Measurements from ENCODE around the gene SREK1IP1. TPM values are rescaled to one million over a fixed set of nuclear protein-coding genes. Genes with fewer than 3 reads are reported as not detected.

SREK1IP1 gene
- total and polyA plus RNA-seq, 9 of the 15 experiments (the other 6 are each of a cell fraction or from before 2014, with no cell fraction given): 6.9 to 45.2 (median 21.7) TPM

DNA sequence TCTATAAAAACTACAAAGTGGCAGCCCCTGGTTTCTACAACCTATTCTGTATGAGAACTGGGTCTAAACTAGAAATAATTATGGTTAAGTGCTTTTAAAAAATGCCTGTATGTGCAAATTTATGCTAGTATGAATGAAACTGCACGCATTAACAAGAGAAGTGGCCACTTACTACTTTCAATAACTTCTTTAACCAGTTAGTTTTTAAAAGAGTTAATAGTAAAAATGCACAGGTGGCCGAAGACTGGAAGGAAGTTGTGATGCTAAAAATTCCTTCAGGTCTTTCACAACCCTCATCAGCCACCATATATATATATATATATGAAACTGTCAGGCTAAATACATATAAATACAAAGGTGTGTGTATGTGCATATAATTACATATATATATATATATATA, 41.3 kb downstream of the SREK1IP1 start (continued):
- TF ChIP-seq ZNF282 (CRISPR knock-in tag; IDR thresholded peaks at IDR 0.05) (no peak), ZNF583 (CRISPR knock-in tag; IDR thresholded peaks at IDR 0.05) (no peak)

DNA sequence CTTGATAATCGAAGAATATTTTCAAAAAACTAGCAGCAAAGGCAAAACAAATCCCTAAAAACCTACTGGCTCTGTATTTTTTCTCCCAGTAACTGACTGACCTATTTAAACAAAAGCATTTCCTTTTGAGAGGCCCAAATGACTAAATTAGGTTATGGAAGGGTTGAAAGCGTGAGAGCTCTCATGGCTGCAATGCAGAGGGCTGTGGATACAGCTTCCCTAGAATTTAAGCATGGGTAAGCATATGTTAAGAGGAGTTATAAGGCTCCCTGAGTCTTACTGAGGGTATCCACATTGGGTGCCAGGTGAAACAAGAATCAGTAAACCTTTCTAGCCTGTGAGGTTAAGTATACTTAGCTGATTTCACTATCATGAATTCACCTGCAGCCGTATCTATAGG, 45.9 kb downstream of the SREK1IP1 start:
- ATAC-seq: no peak
- Histone ChIP-seq H4K20me1 (replicated peaks; ENCODE audit: control insufficient read depth, insufficient read depth, low read length) (no peaks in the 10 kb centered on the region), H3K27ac (ENCODE audit: extremely low read depth, low read depth, low read length) (no peak overlapping the region), H2AFZ (ENCODE audit: low read depth, low read length) (no peak overlapping the region), H3K4me1 (replicated peaks in 1 of 2; ENCODE audit: control insufficient read depth in 2 of 2, insufficient read depth in 2 of 2, low read length in 2 of 2) (no peaks in the 10 kb centered on the region), H3K9me1 (ENCODE audit: control insufficient read depth, insufficient read depth, low read length) (no peaks in the 10 kb centered on the region), H3K4me2 (ENCODE audit: insufficient read depth, low read length) (no peak overlapping the region), H3K36me3 (ENCODE audit: control insufficient read depth, insufficient read depth, low read length) (peaks cover 20% of the 10 kb centered on the region; the same call in 1 of the 3 replicates), H3K79me2 (ENCODE audit: control insufficient read depth, insufficient read depth, low read length) (no peaks in the 10 kb centered on the region), H3K9me3 (replicated peaks; ENCODE audit: control insufficient read depth, insufficient read depth, low read depth, low read length) (no peaks in the 10 kb centered on the region), H3K9ac (ENCODE audit: insufficient read depth in 1 of 2, low read depth in 2 of 2, low read length in 2 of 2) (no peak overlapping the region), H3K27me3 (ENCODE audit: control insufficient read depth in 2 of 2, insufficient read depth in 2 of 2, low read length in 2 of 2) (no peaks in the 10 kb centered on the region), H3K4me3 (no peak overlapping the region)
- ChIA-PET CTCF (ENCODE audit: low intra/inter-chr PET ratio) (no interaction called here), POLR2A (no interaction called here)
- intact Hi-C loops (cut with micrococcal nuclease) (no loop called here), in situ Hi-C loops (cut with MboI) (no loop called here)
- no peak for FAIRE-seq
- 96% methylated on average over 3 of the region's 3 CpGs for whole genome bisulfite sequencing (ENCODE audit: insufficient coverage, low coverage, missing lambda C conversion rate)
- BruUV-seq (replicated peaks): no TSS peak
- no peak for DNase-seq (ENCODE audit: extremely low read depth in 1 of 4, low spot score in 3 of 4)
- TF ChIP-seq SAFB (IDR thresholded peaks at IDR 0.05; ENCODE audit: borderline replicate concordance, low read depth, low read length): no peak
- TF ChIP-seq ZNF184 (CRISPR knock-in tag; IDR thresholded peaks at IDR 0.05): no peak
- no peak for TF ChIP-seq NFIC (IDR thresholded peaks at IDR 0.05)
- TF ChIP-seq BACH1 (tag; IDR thresholded peaks at IDR 0.05): no peak
- TF ChIP-seq, protein P1, sequence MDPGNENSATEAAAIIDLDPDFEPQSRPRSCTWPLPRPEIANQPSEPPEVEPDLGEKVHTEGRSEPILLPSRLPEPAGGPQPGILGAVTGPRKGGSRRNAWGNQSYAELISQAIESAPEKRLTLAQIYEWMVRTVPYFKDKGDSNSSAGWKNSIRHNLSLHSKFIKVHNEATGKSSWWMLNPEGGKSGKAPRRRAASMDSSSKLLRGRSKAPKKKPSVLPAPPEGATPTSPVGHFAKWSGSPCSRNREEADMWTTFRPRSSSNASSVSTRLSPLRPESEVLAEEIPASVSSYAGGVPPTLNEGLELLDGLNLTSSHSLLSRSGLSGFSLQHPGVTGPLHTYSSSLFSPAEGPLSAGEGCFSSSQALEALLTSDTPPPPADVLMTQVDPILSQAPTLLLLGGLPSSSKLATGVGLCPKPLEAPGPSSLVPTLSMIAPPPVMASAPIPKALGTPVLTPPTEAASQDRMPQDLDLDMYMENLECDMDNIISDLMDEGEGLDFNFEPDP (CRISPR knock-in tag; IDR thresholded peaks at IDR 0.05): no peak
- TF ChIP-seq CREBBP (IDR thresholded peaks at IDR 0.05; ENCODE audit: low read depth, low read length): no peak
- no peak for TF ChIP-seq ZBED1 (IDR thresholded peaks at IDR 0.05)
- no peak for TF ChIP-seq SP1 (CRISPR knock-in tag; IDR thresholded peaks at IDR 0.05)
- TF ChIP-seq, protein P2, sequence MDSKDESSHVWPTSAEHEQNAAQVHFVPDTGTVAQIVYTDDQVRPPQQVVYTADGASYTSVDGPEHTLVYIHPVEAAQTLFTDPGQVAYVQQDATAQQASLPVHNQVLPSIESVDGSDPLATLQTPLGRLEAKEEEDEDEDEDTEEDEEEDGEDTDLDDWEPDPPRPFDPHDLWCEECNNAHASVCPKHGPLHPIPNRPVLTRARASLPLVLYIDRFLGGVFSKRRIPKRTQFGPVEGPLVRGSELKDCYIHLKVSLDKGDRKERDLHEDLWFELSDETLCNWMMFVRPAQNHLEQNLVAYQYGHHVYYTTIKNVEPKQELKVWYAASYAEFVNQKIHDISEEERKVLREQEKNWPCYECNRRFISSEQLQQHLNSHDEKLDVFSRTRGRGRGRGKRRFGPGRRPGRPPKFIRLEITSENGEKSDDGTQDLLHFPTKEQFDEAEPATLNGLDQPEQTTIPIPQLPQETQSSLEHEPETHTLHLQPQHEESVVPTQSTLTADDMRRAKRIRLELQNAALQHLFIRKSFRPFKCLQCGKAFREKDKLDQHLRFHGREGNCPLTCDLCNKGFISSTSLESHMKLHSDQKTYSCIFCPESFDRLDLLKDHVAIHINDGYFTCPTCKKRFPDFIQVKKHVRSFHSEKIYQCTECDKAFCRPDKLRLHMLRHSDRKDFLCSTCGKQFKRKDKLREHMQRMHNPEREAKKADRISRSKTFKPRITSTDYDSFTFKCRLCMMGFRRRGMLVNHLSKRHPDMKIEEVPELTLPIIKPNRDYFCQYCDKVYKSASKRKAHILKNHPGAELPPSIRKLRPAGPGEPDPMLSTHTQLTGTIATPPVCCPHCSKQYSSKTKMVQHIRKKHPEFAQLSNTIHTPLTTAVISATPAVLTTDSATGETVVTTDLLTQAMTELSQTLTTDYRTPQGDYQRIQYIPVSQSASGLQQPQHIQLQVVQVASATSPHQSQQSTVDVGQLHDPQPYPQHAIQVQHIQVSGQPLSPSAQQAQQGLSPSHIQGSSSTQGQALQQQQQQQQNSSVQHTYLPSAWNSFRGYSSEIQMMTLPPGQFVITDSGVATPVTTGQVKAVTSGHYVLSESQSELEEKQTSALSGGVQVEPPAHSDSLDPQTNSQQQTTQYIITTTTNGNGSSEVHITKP (IDR thresholded peaks at IDR 0.05; ENCODE audit: partially characterized antibody): no peak
- TF ChIP-seq, protein P3, sequence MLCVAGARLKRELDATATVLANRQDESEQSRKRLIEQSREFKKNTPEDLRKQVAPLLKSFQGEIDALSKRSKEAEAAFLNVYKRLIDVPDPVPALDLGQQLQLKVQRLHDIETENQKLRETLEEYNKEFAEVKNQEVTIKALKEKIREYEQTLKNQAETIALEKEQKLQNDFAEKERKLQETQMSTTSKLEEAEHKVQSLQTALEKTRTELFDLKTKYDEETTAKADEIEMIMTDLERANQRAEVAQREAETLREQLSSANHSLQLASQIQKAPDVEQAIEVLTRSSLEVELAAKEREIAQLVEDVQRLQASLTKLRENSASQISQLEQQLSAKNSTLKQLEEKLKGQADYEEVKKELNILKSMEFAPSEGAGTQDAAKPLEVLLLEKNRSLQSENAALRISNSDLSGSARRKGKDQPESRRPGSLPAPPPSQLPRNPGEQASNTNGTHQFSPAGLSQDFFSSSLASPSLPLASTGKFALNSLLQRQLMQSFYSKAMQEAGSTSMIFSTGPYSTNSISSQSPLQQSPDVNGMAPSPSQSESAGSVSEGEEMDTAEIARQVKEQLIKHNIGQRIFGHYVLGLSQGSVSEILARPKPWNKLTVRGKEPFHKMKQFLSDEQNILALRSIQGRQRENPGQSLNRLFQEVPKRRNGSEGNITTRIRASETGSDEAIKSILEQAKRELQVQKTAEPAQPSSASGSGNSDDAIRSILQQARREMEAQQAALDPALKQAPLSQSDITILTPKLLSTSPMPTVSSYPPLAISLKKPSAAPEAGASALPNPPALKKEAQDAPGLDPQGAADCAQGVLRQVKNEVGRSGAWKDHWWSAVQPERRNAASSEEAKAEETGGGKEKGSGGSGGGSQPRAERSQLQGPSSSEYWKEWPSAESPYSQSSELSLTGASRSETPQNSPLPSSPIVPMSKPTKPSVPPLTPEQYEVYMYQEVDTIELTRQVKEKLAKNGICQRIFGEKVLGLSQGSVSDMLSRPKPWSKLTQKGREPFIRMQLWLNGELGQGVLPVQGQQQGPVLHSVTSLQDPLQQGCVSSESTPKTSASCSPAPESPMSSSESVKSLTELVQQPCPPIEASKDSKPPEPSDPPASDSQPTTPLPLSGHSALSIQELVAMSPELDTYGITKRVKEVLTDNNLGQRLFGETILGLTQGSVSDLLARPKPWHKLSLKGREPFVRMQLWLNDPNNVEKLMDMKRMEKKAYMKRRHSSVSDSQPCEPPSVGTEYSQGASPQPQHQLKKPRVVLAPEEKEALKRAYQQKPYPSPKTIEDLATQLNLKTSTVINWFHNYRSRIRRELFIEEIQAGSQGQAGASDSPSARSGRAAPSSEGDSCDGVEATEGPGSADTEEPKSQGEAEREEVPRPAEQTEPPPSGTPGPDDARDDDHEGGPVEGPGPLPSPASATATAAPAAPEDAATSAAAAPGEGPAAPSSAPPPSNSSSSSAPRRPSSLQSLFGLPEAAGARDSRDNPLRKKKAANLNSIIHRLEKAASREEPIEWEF (CRISPR knock-in tag; IDR thresholded peaks at IDR 0.05): no peak
- TF ChIP-seq STAG1 (CRISPR knock-in tag; IDR thresholded peaks at IDR 0.05; ENCODE audit: borderline replicate concordance): no peak
